ENCODE data around the gene PPP6R1.
"Not testable (repeated sequence)": the region's sequence is repeated elsewhere in the genome, so short reads cannot be mapped to it uniquely, and the experiment has no call there.

The PPP6R1 gene

GRCh38 chr19:55223291-55224037 lies 35.4 kb downstream of the PPP6R1 start:
- no peak for DNase-seq

GRCh38 chr19:55220525-55220924 lies 38.3 kb downstream of the PPP6R1 start:
- no peak for DNase-seq

GRCh38 chr19:55216461-55217198 lies 42.2 kb downstream of the PPP6R1 start:
- DNase-seq = peak; percentile 65

GRCh38 chr19:55213547-55213946 lies 45.3 kb downstream of the PPP6R1 start:
- DNase-seq = no peak

- peak; percentile 32 for DNase-seq
Observed at GRCh38 chr19:55212447-55212846, 46.4 kb downstream of the PPP6R1 start.

- no peak for DNase-seq
Observed at GRCh38 chr19:55209693-55210472, 48.9 kb downstream of the PPP6R1 start.

GRCh38 chr19:55208880-55209692 lies 49.7 kb downstream of the PPP6R1 start, which contains the start of gene PTPRH:
TSS of gene PTPRH (minus strand) at chr19:55209501. CDS start at chr19:55209433, 68 bp downstream.
- no peak for DNase-seq

GRCh38 chr19:55206664-55207500 lies 51.9 kb downstream of the PPP6R1 start:
- peak; percentile 61 for DNase-seq

- DNase-seq = not testable (repeated sequence)
Observed at GRCh38 chr19:55202199-55202598, 56.6 kb downstream of the PPP6R1 start.

- DNase-seq = no peak
Observed at GRCh38 chr19:55199620-55200204, 59.1 kb downstream of the PPP6R1 start.

- no peak for DNase-seq
Observed at GRCh38 chr19:55198651-55199050, 60.2 kb downstream of the PPP6R1 start.

- DNase-seq = no peak
Observed at GRCh38 chr19:55197528-55197927, 61.3 kb downstream of the PPP6R1 start.

- no peak for DNase-seq
Observed at GRCh38 chr19:55196803-55197202, 62.0 kb downstream of the PPP6R1 start.

GRCh38 chr19:55193481-55193880 lies 65.3 kb downstream of the PPP6R1 start:
- DNase-seq = no peak

- no peak for DNase-seq
Observed at GRCh38 chr19:55189403-55189835, 69.4 kb downstream of the PPP6R1 start.

GRCh38 chr19:55188625-55189024 lies 70.2 kb downstream of the PPP6R1 start:
- no peak for DNase-seq

- no peak for DNase-seq
Observed at GRCh38 chr19:55186080-55186479, 72.7 kb downstream of the PPP6R1 start.

- DNase-seq = no peak
Observed at GRCh38 chr19:55181740-55182139, 77.1 kb downstream of the PPP6R1 start.

All from CD4-positive, alpha-beta T cell treated with Interleukin-15 for 1 hour (primary cell).